Loucy (cell line): Measurements from ENCODE around the gene UBAP2.

Source experiments
- H2AFZ ChIP-seq: fragments of 200-600 bp; sonication (generic); 2 replicates; pipeline ENCODE4 v1.6.0; 2016; ENCODE audit warnings: antibody characterized with exemption, mild to moderate bottlenecking, low read length, moderate library complexity
- H3F3A ChIP-seq: fragments of 200-600 bp; 2 replicates; pipeline ENCODE4 v1.6.0; 2016; ENCODE audit warnings: antibody characterized with exemption, low read depth, mild to moderate bottlenecking
- H3K27me3 ChIP-seq: fragments of 200-600 bp; sonication (generic); 2 replicates; pipeline ENCODE4 v1.6.1; 2014; ENCODE audit warnings: low read length, mild to moderate bottlenecking; ENCODE audit not compliant: insufficient read depth, poor library complexity, severe bottlenecking
- H3K36me3 ChIP-seq: fragments of 200-600 bp; sonication (generic); 2 replicates; pipeline ENCODE4 v1.6.1; 2016; ENCODE audit warnings: low read length; ENCODE audit not compliant: insufficient read depth
- H3K4me1 ChIP-seq: fragments of 200-600 bp; sonication (generic); 2 replicates; pipeline ENCODE4 v1.5.1; 2014; ENCODE audit warnings: low read length, mild to moderate bottlenecking; ENCODE audit not compliant: insufficient read depth, poor library complexity, severe bottlenecking
- H3K4me2 ChIP-seq: fragments of 200-600 bp; sonication (generic); 2 replicates; pipeline ENCODE4 v1.6.0; 2014; ENCODE audit warnings: antibody characterized with exemption, low read length, low read depth, mild to moderate bottlenecking; ENCODE audit not compliant: poor library complexity, severe bottlenecking
- H3K4me3 ChIP-seq: fragments of 200-600 bp; sonication (generic); 2 replicates; pipeline ENCODE4 v1.5.1; 2014; ENCODE audit warnings: low read length, mild to moderate bottlenecking, mixed read lengths; ENCODE audit not compliant: poor library complexity, severe bottlenecking
- H3K79me2 ChIP-seq: fragments of 200-600 bp; sonication (generic); 2 replicates; pipeline ENCODE4 v1.6.1; 2014; ENCODE audit warnings: low read length; ENCODE audit not compliant: insufficient read depth
- H3K9ac ChIP-seq: fragments of 200-600 bp; sonication (generic); 2 replicates; pipeline ENCODE4 v1.6.0; 2014; ENCODE audit warnings: mild to moderate bottlenecking, low read depth, low read length, moderate library complexity; ENCODE audit not compliant: poor library complexity, severe bottlenecking
- H3K9me2 ChIP-seq: fragments of 200-600 bp; sonication (generic); replicated peaks from 2 replicates; pipeline ENCODE4 v1.6.1; 2016; ENCODE audit warnings: low read depth, low read length, mixed read lengths
- H3K9me3 ChIP-seq: fragments of 200-600 bp; sonication (generic); 2 replicates; pipeline ENCODE4 v1.6.1; 2014; ENCODE audit warnings: mild to moderate bottlenecking, antibody characterized with exemption, low read length, low read depth; ENCODE audit not compliant: insufficient read depth
- H4K20me1 ChIP-seq: fragments of 200-600 bp; sonication (generic); 2 replicates; pipeline ENCODE4 v1.6.0; 2014; ENCODE audit warnings: antibody characterized with exemption, low read length, mild to moderate bottlenecking; ENCODE audit not compliant: insufficient read depth, poor library complexity, severe bottlenecking
- CTCF ChIP-seq: fragments of 200-600 bp; sonication (generic); conservative IDR thresholded peaks from 2 replicates; pipeline ENCODE4 v1.5.1; 2014; ENCODE audit warnings: mild to moderate bottlenecking, antibody characterized with exemption, low read length
- EZH2phosphoT487 ChIP-seq: fragments of 200-600 bp; IDR thresholded peaks from 2 replicates; pipeline ENCODE4 v1.6.1; 2018; ENCODE audit warnings: antibody characterized with exemption, mild to moderate bottlenecking, moderate library complexity, borderline replicate concordance

Gene UBAP2

GRCh38 chr9:34036625-34037024 is 12.1 kb downstream of the UBAP2 start:
- no peaks in the 10 kb centered on the region for H3F3A ChIP-seq
- TF ChIP-seq CTCF (no peak), EZH2phosphoT487 (no peak)
- no peak overlapping the region for H3K4me3 ChIP-seq
- peaks cover 83% of the 10 kb centered on the region for H3K79me2 ChIP-seq
- H3K9me3 ChIP-seq = no peaks in the 10 kb centered on the region
- no peak overlapping the region for H3K4me2 ChIP-seq
- H2AFZ ChIP-seq = no peak overlapping the region
- no peaks in the 10 kb centered on the region for H3K9me2 ChIP-seq
- no peaks in the 10 kb centered on the region for H3K27me3 ChIP-seq
- no peak overlapping the region for H3K9ac ChIP-seq
- peaks cover 30% of the 10 kb centered on the region for H4K20me1 ChIP-seq
- H3K4me1 ChIP-seq = no peaks in the 10 kb centered on the region
- H3K36me3 ChIP-seq = no peaks in the 10 kb centered on the region; the same call in 1 of the 2 replicates

GRCh38 chr9:34035656-34036055 is 13.0 kb downstream of the UBAP2 start:
- Histone ChIP-seq H3K4me1 (no peaks in the 10 kb centered on the region), H2AFZ (no peak overlapping the region), H3K9ac (no peak overlapping the region), H3K27me3 (no peaks in the 10 kb centered on the region), H3K9me3 (no peaks in the 10 kb centered on the region), H3K4me3 (no peak overlapping the region), H3F3A (no peaks in the 10 kb centered on the region), H4K20me1 (peaks cover 25% of the 10 kb centered on the region), H3K4me2 (no peak overlapping the region), H3K36me3 (no peaks in the 10 kb centered on the region; the same call in 1 of the 2 replicates), H3K79me2 (peaks cover 83% of the 10 kb centered on the region), H3K9me2 (no peaks in the 10 kb centered on the region)
- TF ChIP-seq EZH2phosphoT487 (no peak), CTCF (no peak)

GRCh38 chr9:34034698-34035065 is 14.0 kb downstream of the UBAP2 start:
- TF ChIP-seq CTCF (no peak), EZH2phosphoT487 (no peak)
- no peak overlapping the region for H3K4me3 ChIP-seq
- peaks cover 84% of the 10 kb centered on the region for H3K79me2 ChIP-seq
- no peaks in the 10 kb centered on the region for H3K27me3 ChIP-seq
- H3K9me3 ChIP-seq = no peaks in the 10 kb centered on the region
- H2AFZ ChIP-seq = no peak overlapping the region
- no peaks in the 10 kb centered on the region; the same call in 1 of the 2 replicates for H3K36me3 ChIP-seq
- no peaks in the 10 kb centered on the region for H3K9me2 ChIP-seq
- no peaks in the 10 kb centered on the region for H3K4me1 ChIP-seq
- H3K9ac ChIP-seq = no peak overlapping the region
- no peak overlapping the region for H3K4me2 ChIP-seq
- H4K20me1 ChIP-seq = peaks cover 24% of the 10 kb centered on the region
- H3F3A ChIP-seq = no peaks in the 10 kb centered on the region
